Breast epithelium (tissue), 3 donors: ENCODE measurements around the gene CACNA1B.

ENCODE experiments used
- POLR2A ChIP-seq: fragments of 450-650 bp; IDR thresholded peaks from one replicate; pipeline ENCODE4 v1.6.1; 2016; ENCODE audit warnings: antibody characterized with exemption, mild to moderate bottlenecking, moderate library complexity
- TF ChIP-seq, protein P1 (sequence below), 3 donors: fragments of 450-650 bp; IDR thresholded peaks; one replicate each; pipeline ENCODE4 v1.5.1; 2016 to 2017; ENCODE audit warnings: antibody characterized with exemption in 3 of 3, mild to moderate bottlenecking in 3 of 3, moderate library complexity in 3 of 3

DNA sequence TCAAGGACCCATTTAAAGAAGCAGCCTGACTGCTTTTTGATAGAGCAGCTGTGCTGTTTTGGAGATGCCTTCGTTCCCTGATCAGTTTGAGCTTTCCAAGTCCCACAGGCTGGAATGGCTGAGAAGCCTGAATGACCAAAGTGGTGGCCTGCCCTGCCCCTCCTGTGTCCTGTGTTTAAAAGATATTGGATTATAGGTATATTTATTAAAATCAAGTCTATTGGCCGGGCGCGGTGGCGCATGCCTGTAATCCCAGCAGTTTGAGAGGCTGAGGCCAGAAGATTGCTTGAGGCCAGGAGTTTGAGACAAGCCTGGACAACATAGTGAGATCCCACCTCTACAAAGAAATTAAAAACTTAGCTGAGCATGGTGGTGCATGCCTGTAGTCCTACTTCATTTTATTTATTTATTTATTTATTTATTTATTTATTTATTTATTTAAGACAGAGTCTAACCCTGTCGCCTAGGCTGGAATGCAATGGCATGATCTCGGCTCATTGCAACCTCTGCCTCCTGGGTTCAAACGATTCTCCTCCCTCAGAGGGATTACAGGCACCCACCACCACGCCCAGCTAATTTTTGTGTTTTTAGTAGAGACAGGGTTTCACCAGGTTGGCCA lies 87.7 kb downstream of the CACNA1B start:
- TF ChIP-seq POLR2A, result no peak
- TF ChIP-seq, protein P1, sequence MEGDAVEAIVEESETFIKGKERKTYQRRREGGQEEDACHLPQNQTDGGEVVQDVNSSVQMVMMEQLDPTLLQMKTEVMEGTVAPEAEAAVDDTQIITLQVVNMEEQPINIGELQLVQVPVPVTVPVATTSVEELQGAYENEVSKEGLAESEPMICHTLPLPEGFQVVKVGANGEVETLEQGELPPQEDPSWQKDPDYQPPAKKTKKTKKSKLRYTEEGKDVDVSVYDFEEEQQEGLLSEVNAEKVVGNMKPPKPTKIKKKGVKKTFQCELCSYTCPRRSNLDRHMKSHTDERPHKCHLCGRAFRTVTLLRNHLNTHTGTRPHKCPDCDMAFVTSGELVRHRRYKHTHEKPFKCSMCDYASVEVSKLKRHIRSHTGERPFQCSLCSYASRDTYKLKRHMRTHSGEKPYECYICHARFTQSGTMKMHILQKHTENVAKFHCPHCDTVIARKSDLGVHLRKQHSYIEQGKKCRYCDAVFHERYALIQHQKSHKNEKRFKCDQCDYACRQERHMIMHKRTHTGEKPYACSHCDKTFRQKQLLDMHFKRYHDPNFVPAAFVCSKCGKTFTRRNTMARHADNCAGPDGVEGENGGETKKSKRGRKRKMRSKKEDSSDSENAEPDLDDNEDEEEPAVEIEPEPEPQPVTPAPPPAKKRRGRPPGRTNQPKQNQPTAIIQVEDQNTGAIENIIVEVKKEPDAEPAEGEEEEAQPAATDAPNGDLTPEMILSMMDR (IDR thresholded peaks at IDR 0.05), result no peak
